HS-27A (cell line): Measurements from ENCODE around the gene MACROD2.

Experiments used
- DNase-seq: peaks from one replicate; pipeline ENCODE4 v3.0.0-alpha.2; 2012; ENCODE audit warnings: low read depth, missing footprints

MACROD2 gene

GRCh38 chr20:15814911-15815310, 1819.6 kb downstream of the MACROD2 start:
- peak; percentile 53 for DNase-seq

- peak; percentile 46 for DNase-seq
Observed at GRCh38 chr20:15817351-15817750, 1822.0 kb downstream of the MACROD2 start.

- DNase-seq, result no peak
Observed at GRCh38 chr20:15818651-15819071, 1823.3 kb downstream of the MACROD2 start.

GRCh38 chr20:15823718-15824117, 1828.4 kb downstream of the MACROD2 start:
- no peak for DNase-seq

GRCh38 chr20:15827628-15828027, 1832.3 kb downstream of the MACROD2 start:
- no peak for DNase-seq

- no peak for DNase-seq
Observed at GRCh38 chr20:15831201-15831600, 1835.9 kb downstream of the MACROD2 start.

GRCh38 chr20:15832512-15832911, 1837.2 kb downstream of the MACROD2 start:
- DNase-seq, result no peak

- DNase-seq, result peak; percentile 22
Observed at GRCh38 chr20:15834857-15835256, 1839.5 kb downstream of the MACROD2 start.

- no peak for DNase-seq
Observed at GRCh38 chr20:15835811-15836210, 1840.5 kb downstream of the MACROD2 start.

GRCh38 chr20:15836634-15837033, 1841.3 kb downstream of the MACROD2 start:
- no peak for DNase-seq

- DNase-seq, result no peak
Observed at GRCh38 chr20:15837563-15837962, 1842.2 kb downstream of the MACROD2 start.

GRCh38 chr20:15838466-15838865, 1843.2 kb downstream of the MACROD2 start:
- DNase-seq, result no peak

- DNase-seq, result no peak
Observed at GRCh38 chr20:15840636-15841301, 1845.5 kb downstream of the MACROD2 start.

- no peak for DNase-seq
Observed at GRCh38 chr20:15842872-15843271, 1847.6 kb downstream of the MACROD2 start.

- DNase-seq, result no peak
Observed at GRCh38 chr20:15843777-15844176, 1848.5 kb downstream of the MACROD2 start.

- DNase-seq, result no peak
Observed at GRCh38 chr20:15847196-15847784, 1852.0 kb downstream of the MACROD2 start.

- DNase-seq, result no peak
Observed at GRCh38 chr20:15848126-15848525, 1852.8 kb downstream of the MACROD2 start.

- no peak for DNase-seq
Observed at GRCh38 chr20:15848995-15849610, 1853.8 kb downstream of the MACROD2 start.

- no peak for DNase-seq
Observed at GRCh38 chr20:15851576-15852215, 1856.4 kb downstream of the MACROD2 start.

GRCh38 chr20:15854911-15855310, 1859.6 kb downstream of the MACROD2 start:
- no peak for DNase-seq

- no peak for DNase-seq
Observed at GRCh38 chr20:15857173-15857784, 1862.0 kb downstream of the MACROD2 start.

- DNase-seq, result no peak
Observed at GRCh38 chr20:15859061-15859460, 1863.7 kb downstream of the MACROD2 start.

- no peak for DNase-seq
Observed at GRCh38 chr20:15860850-15861249, 1865.5 kb downstream of the MACROD2 start.
